H1 (cell line): ENCODE measurements around the gene C14orf93. TPM values are rescaled to one million over a fixed set of nuclear protein-coding genes. Genes with fewer than 3 reads are reported as not detected.

Source experiments
- CTCF ChIA-PET: fragments of 300-600 bp; sonication (Branson Sonifier 250); formaldehyde crosslinking; loops from one replicate; lab custom pipeline; 2021; ENCODE audit not compliant: partially characterized antibody; lab: Charles Lee
- POLR2A ChIA-PET: fragments of 300-600 bp; sonication (Branson Sonifier 250); formaldehyde crosslinking; loops from one replicate; lab custom pipeline; 2021; ENCODE audit warnings: inconsistent platforms; ENCODE audit not compliant: partially characterized antibody; lab: Charles Lee
- DNase-seq, 2 experiments: peaks; one replicate each; pipeline versions ENCODE4 v3.0.0 to v3.0.0-alpha.2; 2010 to 2022; ENCODE audit warnings: low spot score in 2 of 2, low read depth in 1 of 2, mixed read lengths in 1 of 2
- FAIRE-seq: peaks from 2 replicates; lab custom pipeline; 2011; peaks lifted over from hg19 to GRCh38; lab: Jason Lieb, UNC
- H2AFZ ChIP-seq: 2 replicates; pipeline ENCODE4 v1.8.1; 2012; ENCODE audit warnings: low read length, inconsistent platforms
- H2AK5ac ChIP-seq: 2 replicates; pipeline ENCODE4 v1.6.1; 2013; ENCODE audit warnings: low read depth, low read length
- H2BK120ac ChIP-seq: replicated peaks from 2 replicates; pipeline ENCODE3; 2013; ENCODE audit warnings: low read depth, low read length, inconsistent platforms
- H2BK12ac ChIP-seq: 2 replicates; pipeline ENCODE4 v1.6.1; 2013; ENCODE audit warnings: low read depth, low read length
- H2BK15ac ChIP-seq: 2 replicates; pipeline ENCODE4 v1.6.1; 2013; ENCODE audit warnings: low read length
- H2BK20ac ChIP-seq: 2 replicates; pipeline ENCODE4 v1.6.1; 2013; ENCODE audit warnings: low read length
- H2BK5ac ChIP-seq: 2 replicates; pipeline ENCODE4 v1.6.1; 2013; ENCODE audit warnings: low read depth, low read length
- H3K14ac ChIP-seq: 2 replicates; pipeline ENCODE4 v1.6.1; 2013; ENCODE audit warnings: inconsistent platforms; ENCODE audit not compliant: insufficient read length
- H3K18ac ChIP-seq: 2 replicates; pipeline ENCODE4 v1.6.1; 2013; ENCODE audit warnings: low read length; ENCODE audit errors: extremely low read depth
- H3K23ac ChIP-seq: 2 replicates; pipeline ENCODE4 v1.6.1; 2013; ENCODE audit warnings: inconsistent platforms; ENCODE audit not compliant: insufficient read length
- H3K23me2 ChIP-seq: 2 replicates; pipeline ENCODE4 v1.6.1; 2013; ENCODE audit warnings: low read depth, low read length
- H3K27ac ChIP-seq: 2 replicates; pipeline ENCODE4 v1.6.1; 2011; ENCODE audit warnings: low read depth, low read length, inconsistent platforms
- H3K27me3 ChIP-seq, 4 experiments: replicated peaks in 1 of 4; 1 replicate in 1 of 4; 2 replicates in 3 of 4; pipeline versions ENCODE4 v1.6.1 to v1.8.1; 2011 to 2013; ENCODE audit warnings: low read length in 3 of 4, mild to moderate bottlenecking in 3 of 4, inconsistent platforms in 2 of 4, mixed read lengths in 2 of 4, moderate library complexity in 1 of 4; ENCODE audit not compliant: control insufficient read depth in 3 of 4, insufficient read depth in 3 of 4; ENCODE audit errors: extremely low read depth in 1 of 4
- H3K36me3 ChIP-seq, 4 experiments: 2 replicates each; pipeline versions ENCODE4 v1.6.1 to v1.8.1; 2011 to 2013; ENCODE audit warnings: mild to moderate bottlenecking in 4 of 4, low read length in 3 of 4, moderate library complexity in 2 of 4, control low read depth in 1 of 4, inconsistent platforms in 1 of 4; ENCODE audit not compliant: insufficient read depth in 4 of 4, control insufficient read depth in 2 of 4
- H3K4ac ChIP-seq: replicated peaks from 2 replicates; pipeline ENCODE3; 2013; ENCODE audit warnings: low read length, low read depth, mixed read lengths, inconsistent platforms; ENCODE audit not compliant: insufficient read length
- H3K4me1 ChIP-seq, 4 experiments: replicated peaks in 1 of 4; 1 replicate in 1 of 4; 2 replicates in 3 of 4; pipeline versions ENCODE4 v1.6.1 to v1.8.1; 2011 to 2013; ENCODE audit warnings: low read length in 3 of 4, inconsistent platforms in 2 of 4, mixed read lengths in 1 of 4; ENCODE audit not compliant: insufficient read depth in 4 of 4, control insufficient read depth in 3 of 4
- H3K4me2 ChIP-seq, 2 experiments: 2 replicates each; pipeline versions ENCODE4 v1.6.1 to v1.8.1; 2011 to 2013; ENCODE audit warnings: low read depth in 2 of 2, low read length in 2 of 2, control low read depth in 1 of 2, inconsistent platforms in 1 of 2, mild to moderate bottlenecking in 1 of 2; ENCODE audit not compliant: insufficient read depth in 1 of 2
- H3K4me3 ChIP-seq, 4 experiments: fragments of 200-600, 300-600 bp in 1 of 4; sonication (generic), shearing (Covaris generic), sonication (Bioruptor Twin) in 1 of 4; 2 replicates each; pipeline versions ENCODE4 v1.5.1 to v1.8.1; 2011 to 2016; ENCODE audit warnings: low read length in 4 of 4, low read depth in 3 of 4, control low read depth in 2 of 4, inconsistent platforms in 2 of 4, mild to moderate bottlenecking in 2 of 4, mixed read lengths in 1 of 4, moderate library complexity in 1 of 4; ENCODE audit not compliant: insufficient read depth in 2 of 4; ENCODE audit errors: extremely low read depth in 1 of 4
- H3K56ac ChIP-seq: replicated peaks from 2 replicates; pipeline ENCODE3; 2013; ENCODE audit warnings: low read depth, mild to moderate bottlenecking, mixed read lengths, low read length, inconsistent platforms; ENCODE audit not compliant: insufficient read length
- H3K79me1 ChIP-seq: 2 replicates; pipeline ENCODE4 v1.6.1; 2013; ENCODE audit warnings: low read depth, low read length, control low read depth
- H3K79me2 ChIP-seq, 2 experiments: 2 replicates each; pipeline versions ENCODE4 v1.6.1 to v1.8.1; 2012 to 2013; ENCODE audit warnings: low read length in 2 of 2, mild to moderate bottlenecking in 2 of 2, inconsistent platforms in 1 of 2; ENCODE audit not compliant: insufficient read depth in 2 of 2, control insufficient read depth in 1 of 2
- H3K9ac ChIP-seq, 4 experiments: replicated peaks in 1 of 4; 1 replicate in 1 of 4; 2 replicates in 3 of 4; pipeline versions ENCODE4 v1.6.1 to v1.8.1; 2011 to 2013; ENCODE audit warnings: low read depth in 3 of 4, low read length in 3 of 4, control low read depth in 2 of 4, mild to moderate bottlenecking in 2 of 4, moderate library complexity in 2 of 4, inconsistent platforms in 1 of 4; ENCODE audit errors: extremely low read depth in 1 of 4
- H3K9me3 ChIP-seq, 2 experiments: 2 replicates each; pipeline versions ENCODE4 v1.6.1 to v1.8.1; 2012 to 2013; ENCODE audit warnings: mild to moderate bottlenecking in 2 of 2, moderate library complexity in 2 of 2, control low read depth in 1 of 2, inconsistent platforms in 1 of 2, low read depth in 1 of 2, low read length in 1 of 2, mixed read lengths in 1 of 2; ENCODE audit not compliant: insufficient read depth in 2 of 2
- H4K20me1 ChIP-seq, 2 experiments: replicated peaks in 1 of 2; 2 replicates each; pipeline versions ENCODE3 to v1.8.1; 2011 to 2013; ENCODE audit warnings: inconsistent platforms in 2 of 2, low read length in 2 of 2, mild to moderate bottlenecking in 1 of 2; ENCODE audit not compliant: insufficient read depth in 2 of 2, control insufficient read depth in 1 of 2
- H4K5ac ChIP-seq: 2 replicates; pipeline ENCODE4 v1.6.1; 2013; ENCODE audit warnings: low read length, low read depth, mixed read lengths, inconsistent platforms; ENCODE audit not compliant: insufficient read length
- H4K8ac ChIP-seq: 2 replicates; pipeline ENCODE4 v1.8.0; 2013; ENCODE audit warnings: mild to moderate bottlenecking, moderate library complexity, low read length, inconsistent platforms; ENCODE audit not compliant: insufficient read depth; ENCODE audit errors: extremely low read depth
- H4K91ac ChIP-seq: replicated peaks from 2 replicates; pipeline ENCODE3; 2013; ENCODE audit warnings: low read length, mixed read lengths, inconsistent platforms; ENCODE audit not compliant: insufficient read length
- CHD2 ChIP-seq: IDR thresholded peaks from 2 replicates; pipeline ENCODE4 v1.6.1; 2012; ENCODE audit warnings: low read length, improper control_type of control experiment
- KDM4A ChIP-seq: IDR thresholded peaks from one replicate; pipeline ENCODE4 v1.7.1; 2012; ENCODE audit warnings: low read depth, mild to moderate bottlenecking, moderate library complexity, low read length, inconsistent platforms; ENCODE audit not compliant: severe bottlenecking
- NANOG ChIP-seq: IDR thresholded peaks from 2 replicates; pipeline ENCODE4 v1.6.1; 2011; ENCODE audit warnings: low read length, low read depth, mild to moderate bottlenecking, inconsistent platforms; ENCODE audit not compliant: insufficient read depth, poor library complexity, severe bottlenecking
- POLR2A ChIP-seq, 2 experiments: IDR thresholded peaks; 1 replicate in 1 of 2; 2 replicates in 1 of 2; pipeline ENCODE4 v1.6.1; 2011; ENCODE audit warnings: low read depth in 2 of 2, low read length in 2 of 2, mild to moderate bottlenecking in 2 of 2; ENCODE audit errors: control extremely low read depth in 1 of 2
- RBBP5 ChIP-seq: IDR thresholded peaks from 2 replicates; pipeline ENCODE4 v1.7.1; 2012; ENCODE audit warnings: low read depth, mild to moderate bottlenecking, inconsistent platforms, low read length, moderate library complexity, borderline replicate concordance
- SP4 ChIP-seq: IDR thresholded peaks from 2 replicates; pipeline ENCODE4 v1.6.1; 2012; ENCODE audit warnings: low read length, inconsistent platforms
- TAF7 ChIP-seq: optimal IDR thresholded peaks from 2 replicates; pipeline ENCODE3; 2011; ENCODE audit warnings: low read depth, mild to moderate bottlenecking, inconsistent platforms, low read length, moderate library complexity, borderline replicate concordance
- ZNF274 ChIP-seq: IDR thresholded peaks from 2 replicates; pipeline ENCODE4 v1.7.0; 2012; ENCODE audit warnings: low read length, borderline replicate concordance; ENCODE audit errors: extremely low read depth
- WGBS, 2 experiments: shearing (Covaris generic) in 1 of 2; methylation state at CpG; one replicate each; pipeline versions ENCODE4 v1.1.6 to v1.1.7; 2013 to 2015; ENCODE audit warnings: low lambda C conversion rate in 2 of 2, mixed read lengths in 2 of 2, inconsistent platforms in 1 of 2, low coverage in 1 of 2, missing lambda C conversion rate in 1 of 2; ENCODE audit not compliant: insufficient replicate concordance in 2 of 2, insufficient coverage in 1 of 2, insufficient read length in 1 of 2; ENCODE audit errors: extremely low coverage in 1 of 2, missing lambda C conversion rate in 1 of 2; 5-methylcytosine and 5-hydroxymethylcytosine counted together
- polyA plus RNA-seq, 7 experiments: library from polyadenylated mRNA; depleted of rRNA in 3 of 7; stranded (reverse) in 5 of 7; unstranded in 2 of 7; fragments of >200 nt in 5 of 7; fragments of 200-250 nt in 2 of 7; gene quantifications; 1 replicate in 5 of 7; 2 replicates in 1 of 7; 4 replicates in 1 of 7; pipeline versions ENCODE4 v1.2.1 to v1.2.3, GENCODE V29; 2011 to 2013; ENCODE audit warnings: missing spikeins in 2 of 7, mixed read lengths in 2 of 7
- total RNA-seq: library from RNA; stranded (reverse); fragmentation: NEBNext Ultra II Directional; extraction: Animal tissue kit (Norgen Biotek cat#: 25700); gene quantifications from 2 replicates; pipeline ENCODE4 v1.2.1, GENCODE V29; 2021
- TF ChIP-seq, protein P1 (sequence below): IDR thresholded peaks from 2 replicates; pipeline ENCODE4 v1.6.1; 2012; ENCODE audit warnings: inconsistent platforms
- TF ChIP-seq, protein P2 (sequence below): IDR thresholded peaks from 2 replicates; pipeline ENCODE4 v1.6.1; 2011; ENCODE audit warnings: low read depth, mild to moderate bottlenecking, low read length; ENCODE audit not compliant: insufficient read depth

C14orf93 gene
- total and polyA plus RNA-seq, 2 of the 8 experiments (the other 6 are each of a cell fraction or from before 2014, with no cell fraction given): 7.8 to 8.2 TPM

DNA sequence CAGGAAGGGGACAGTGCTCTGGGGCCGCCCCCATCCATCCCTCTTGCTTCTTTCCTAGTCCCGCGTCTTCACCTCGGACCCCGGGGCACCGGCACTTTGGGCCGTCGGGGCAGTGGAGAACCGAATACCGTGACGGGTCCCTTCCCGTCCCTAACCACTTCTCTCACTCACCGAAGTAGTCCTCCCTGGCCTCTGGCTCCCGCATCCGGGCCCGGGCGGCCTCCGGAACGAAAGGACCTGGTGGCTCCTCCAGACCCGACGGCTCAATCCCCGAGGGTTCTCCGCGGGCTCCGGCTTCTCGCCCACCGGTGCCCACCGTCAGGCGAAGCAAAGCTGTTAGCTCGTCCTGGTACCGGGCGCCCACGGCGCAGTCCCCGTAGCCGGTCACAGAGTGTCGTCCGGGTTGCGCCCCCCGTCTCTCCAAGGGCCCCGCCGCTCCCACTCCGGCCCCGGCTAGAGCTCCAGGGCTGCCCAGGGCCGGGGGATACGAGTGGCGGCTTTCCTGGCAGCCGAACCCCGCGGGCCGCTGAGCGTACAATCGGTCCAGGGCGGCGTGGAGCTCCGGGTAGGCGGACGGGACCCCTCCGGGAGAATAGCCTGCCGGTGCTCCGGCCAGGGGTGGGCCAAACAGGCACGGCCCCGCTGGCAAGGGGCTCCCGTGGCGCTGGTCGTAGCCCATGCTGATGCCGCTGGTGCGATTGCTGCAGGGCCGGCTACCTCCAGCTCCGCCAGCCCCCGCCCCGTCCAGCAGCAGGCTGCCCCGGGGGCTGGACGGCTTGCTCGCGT, 28.7 kb downstream of the C14orf93 start:
- Histone ChIP-seq H2BK20ac (peak overlapping the region; percentile 32; the same call in 1 of the 2 replicates), H2AK5ac (no peak overlapping the region), H4K20me1 (no peaks in the 10 kb centered on the region), H2BK120ac (no peak overlapping the region), H3K4me1 (peaks cover 28 to 33% (median 30%) of the 10 kb centered on the region in 4 experiments), H3K27ac (peak overlapping the region; percentile 84), H3K4ac (no peak overlapping the region), H3K14ac (no peak overlapping the region), H3K79me1 (no peaks in the 10 kb centered on the region), H3K23ac (no peak overlapping the region), H3K23me2 (peaks cover 16% of the 10 kb centered on the region), H4K5ac (peak overlapping the region; percentile 50), H2BK12ac (peak overlapping the region; percentile 45; the same call in 1 of the 2 replicates), H4K91ac (peak overlapping the region; percentile 29), H4K8ac (peak overlapping the region; percentile 95; the same call in 1 of the 2 replicates), H2BK15ac (no peak overlapping the region), H3K4me2 (peak overlapping the region; percentile 81 to 93), H3K56ac (peak overlapping the region; percentile 7), H2AFZ (no peak overlapping the region), H3K18ac (peak overlapping the region; percentile 72), H3K27me3 (peaks cover 0 to 9% (median 4%) of the 10 kb centered on the region in 4 experiments; a peak in 2 of 7 replicates), H3K9me3 (peaks cover 2 to 4% of the 10 kb centered on the region in 2 experiments; a peak in 1 of 4 replicates), H3K4me3 (peak overlapping the region; percentile 72 to 94 (median 76)), H3K79me2 (peaks cover 0 to 51% of the 10 kb centered on the region in 2 experiments; a peak in 2 of 4 replicates), H3K36me3 (peaks cover 0 to 24% (median 5%) of the 10 kb centered on the region in 4 experiments; a peak in 4 of 8 replicates), H2BK5ac (peak overlapping the region; percentile 13; the same call in 1 of the 2 replicates), H3K9ac (peak overlapping the region; percentile 74 to 93 (median 80))
- ChIA-PET POLR2A (interaction anchor here (0.9 to 13.2 kb wide), 22 partner anchors 11 to 159 kb away, joined by 3 to 133 read pairs (median 6); partner anchors contain the start of genes ACIN1, C14orf119, CDH24 and HAUS4), CTCF (interaction anchor here (0.8 to 23.0 kb wide), 11 partner anchors 6 to 366 kb away, joined by 3 to 785 read pairs (median 7); partner anchors contain the start of genes CDH24, PRMT5 and PSMB11)
- peak in 1 of 2 experiments; percentile 75 for DNase-seq
- no peak for FAIRE-seq
- 3% methylated on average over 70 of the region's 76 CpGs; no CpG with 5 or more reads in 1 of the 2 experiments for WGBS, 2 experiments
- no peak for TF ChIP-seq NANOG
- no peak for TF ChIP-seq CHD2
- no peak for TF ChIP-seq ZNF274
- TF ChIP-seq SP4: no peak
- TF ChIP-seq, protein P1, sequence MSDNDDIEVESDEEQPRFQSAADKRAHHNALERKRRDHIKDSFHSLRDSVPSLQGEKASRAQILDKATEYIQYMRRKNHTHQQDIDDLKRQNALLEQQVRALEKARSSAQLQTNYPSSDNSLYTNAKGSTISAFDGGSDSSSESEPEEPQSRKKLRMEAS: no peak
- TF ChIP-seq, protein P2, sequence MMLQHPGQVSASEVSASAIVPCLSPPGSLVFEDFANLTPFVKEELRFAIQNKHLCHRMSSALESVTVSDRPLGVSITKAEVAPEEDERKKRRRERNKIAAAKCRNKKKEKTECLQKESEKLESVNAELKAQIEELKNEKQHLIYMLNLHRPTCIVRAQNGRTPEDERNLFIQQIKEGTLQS: no peak
- peak; percentile 15 for TF ChIP-seq KDM4A
- peak; percentile 63 to 67; a peak in 2 of 3 replicates for TF ChIP-seq POLR2A (IDR thresholded peaks at IDR 0.05; ENCODE audit: control extremely low read depth in 1 of 2, low read depth in 2 of 2, low read length in 2 of 2)
- peak; percentile 46 for TF ChIP-seq TAF7
- TF ChIP-seq RBBP5: peak; percentile 58
